ENCODE data around the gene MEX3A.

DNA sequence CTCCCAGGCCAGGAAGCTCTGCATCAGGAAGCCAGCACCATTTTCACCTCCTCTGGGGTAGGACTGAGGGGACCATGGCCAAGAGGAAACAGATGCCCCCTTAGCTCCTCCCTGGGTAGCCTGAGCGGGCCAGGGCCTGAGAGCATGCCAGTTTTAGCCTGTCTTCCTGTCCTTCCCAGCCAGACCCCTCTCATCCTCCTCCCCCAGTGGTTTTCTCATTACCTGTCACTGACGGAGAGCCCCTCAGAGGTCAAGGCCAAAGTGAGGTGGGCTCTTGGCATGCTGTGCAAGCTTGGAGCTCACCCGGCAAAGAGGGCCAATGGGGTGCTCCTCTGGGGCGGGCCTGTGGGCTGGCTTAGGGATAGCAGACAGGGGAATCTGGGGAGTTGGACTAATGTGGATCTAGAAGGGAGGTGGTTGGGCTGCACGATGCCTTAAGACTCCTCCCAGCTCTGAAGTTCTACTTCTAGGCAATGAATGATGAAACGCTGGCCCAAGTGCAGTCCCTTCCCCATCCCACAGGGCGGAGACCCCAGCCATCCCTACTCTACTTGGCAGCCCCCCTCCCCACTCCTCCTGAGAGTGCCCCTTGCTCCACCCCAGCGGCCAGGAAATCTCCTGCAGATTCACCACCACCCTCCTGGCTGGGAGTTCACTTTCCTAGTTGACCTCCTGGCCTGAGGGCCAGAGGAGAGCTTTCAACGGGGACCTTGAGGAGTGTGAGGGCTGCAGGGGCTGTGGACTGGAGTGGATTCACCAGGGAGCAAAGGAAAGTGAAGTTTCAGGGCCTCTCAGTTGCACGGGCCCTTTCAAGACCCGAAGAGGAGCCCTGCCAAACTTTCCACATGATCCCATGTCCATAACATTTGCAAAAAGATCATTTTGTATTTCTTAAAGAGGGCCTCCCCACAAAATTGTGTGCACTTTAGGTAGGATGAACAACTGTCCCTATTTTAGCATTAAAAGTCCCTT is 22.9 kb upstream of the MEX3A start:
- TF ChIP-seq, protein P1, sequence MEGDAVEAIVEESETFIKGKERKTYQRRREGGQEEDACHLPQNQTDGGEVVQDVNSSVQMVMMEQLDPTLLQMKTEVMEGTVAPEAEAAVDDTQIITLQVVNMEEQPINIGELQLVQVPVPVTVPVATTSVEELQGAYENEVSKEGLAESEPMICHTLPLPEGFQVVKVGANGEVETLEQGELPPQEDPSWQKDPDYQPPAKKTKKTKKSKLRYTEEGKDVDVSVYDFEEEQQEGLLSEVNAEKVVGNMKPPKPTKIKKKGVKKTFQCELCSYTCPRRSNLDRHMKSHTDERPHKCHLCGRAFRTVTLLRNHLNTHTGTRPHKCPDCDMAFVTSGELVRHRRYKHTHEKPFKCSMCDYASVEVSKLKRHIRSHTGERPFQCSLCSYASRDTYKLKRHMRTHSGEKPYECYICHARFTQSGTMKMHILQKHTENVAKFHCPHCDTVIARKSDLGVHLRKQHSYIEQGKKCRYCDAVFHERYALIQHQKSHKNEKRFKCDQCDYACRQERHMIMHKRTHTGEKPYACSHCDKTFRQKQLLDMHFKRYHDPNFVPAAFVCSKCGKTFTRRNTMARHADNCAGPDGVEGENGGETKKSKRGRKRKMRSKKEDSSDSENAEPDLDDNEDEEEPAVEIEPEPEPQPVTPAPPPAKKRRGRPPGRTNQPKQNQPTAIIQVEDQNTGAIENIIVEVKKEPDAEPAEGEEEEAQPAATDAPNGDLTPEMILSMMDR (conservative IDR thresholded peaks at IDR 0.05; ENCODE audit: low read length), result no peak
- TF ChIP-seq EZH2phosphoT487 (IDR thresholded peaks at IDR 0.05; ENCODE audit: borderline replicate concordance, low read depth, low read length), result no peak

All from OCI-LY7 (cell line).